Measurements from ENCODE around the gene CYBRD1.

DNA sequence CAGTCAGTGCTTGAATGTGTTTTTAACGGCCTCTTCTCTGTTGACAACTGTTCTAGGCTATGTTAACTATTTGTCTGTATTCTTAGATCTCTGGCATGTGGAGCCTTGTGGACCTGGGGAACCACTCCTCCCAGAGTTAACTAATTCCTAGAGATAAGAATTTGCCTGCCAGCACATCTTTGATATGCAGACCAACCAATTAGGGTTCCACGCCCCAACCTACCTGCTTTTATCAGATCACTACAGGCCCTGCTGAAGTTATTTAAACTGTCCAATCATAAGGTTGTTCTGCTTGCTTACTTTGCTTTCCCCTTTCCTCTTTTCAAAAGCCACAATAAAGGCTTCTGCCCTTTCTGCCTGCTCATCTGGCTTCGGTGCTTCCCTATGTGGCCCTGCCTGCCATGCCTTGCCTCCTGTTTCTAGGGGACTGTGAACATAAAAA is 8.5 kb upstream of the CYBRD1 start:
- TF ChIP-seq POLR2AphosphoS5 (IDR thresholded peaks at IDR 0.05; ENCODE audit: insufficient read depth in 1 of 2, low read depth in 1 of 2) = no peak
- TF ChIP-seq, protein P1, sequence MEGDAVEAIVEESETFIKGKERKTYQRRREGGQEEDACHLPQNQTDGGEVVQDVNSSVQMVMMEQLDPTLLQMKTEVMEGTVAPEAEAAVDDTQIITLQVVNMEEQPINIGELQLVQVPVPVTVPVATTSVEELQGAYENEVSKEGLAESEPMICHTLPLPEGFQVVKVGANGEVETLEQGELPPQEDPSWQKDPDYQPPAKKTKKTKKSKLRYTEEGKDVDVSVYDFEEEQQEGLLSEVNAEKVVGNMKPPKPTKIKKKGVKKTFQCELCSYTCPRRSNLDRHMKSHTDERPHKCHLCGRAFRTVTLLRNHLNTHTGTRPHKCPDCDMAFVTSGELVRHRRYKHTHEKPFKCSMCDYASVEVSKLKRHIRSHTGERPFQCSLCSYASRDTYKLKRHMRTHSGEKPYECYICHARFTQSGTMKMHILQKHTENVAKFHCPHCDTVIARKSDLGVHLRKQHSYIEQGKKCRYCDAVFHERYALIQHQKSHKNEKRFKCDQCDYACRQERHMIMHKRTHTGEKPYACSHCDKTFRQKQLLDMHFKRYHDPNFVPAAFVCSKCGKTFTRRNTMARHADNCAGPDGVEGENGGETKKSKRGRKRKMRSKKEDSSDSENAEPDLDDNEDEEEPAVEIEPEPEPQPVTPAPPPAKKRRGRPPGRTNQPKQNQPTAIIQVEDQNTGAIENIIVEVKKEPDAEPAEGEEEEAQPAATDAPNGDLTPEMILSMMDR (IDR thresholded peaks at IDR 0.05) = no peak
- no peak for TF ChIP-seq POLR2A (IDR thresholded peaks at IDR 0.05)
